ENCODE results near the gene SORCS2.

SORCS2 gene

GRCh38 chr4:7777017-7777710, 584.8 kb downstream of the SORCS2 start:
- Histone ChIP-seq H3K4me3 (ENCODE audit: low read length) (no peak overlapping the region), H3K79me2 (ENCODE audit: low read length) (no peaks in the 10 kb centered on the region), H3K27ac (ENCODE audit: low read length) (no peak overlapping the region), H3K9ac (ENCODE audit: low read length) (no peak overlapping the region), H3K9me3 (ENCODE audit: insufficient read depth, low read length) (no peaks in the 10 kb centered on the region), H3K27me3 (ENCODE audit: low read depth, low read length) (0 out of 2 replicates have a peak, but pooled peaks cover 7% of the 10 kb centered on the region), H3K4me1 (ENCODE audit: low read length) (peaks cover 2% of the 10 kb centered on the region; the same call in 1 of the 2 replicates), H2AFZ (ENCODE audit: low read depth, low read length) (no peak overlapping the region), H3K4me2 (ENCODE audit: low read length) (no peak overlapping the region), H3K36me3 (replicated peaks; ENCODE audit: low read depth, low read length) (no peaks in the 10 kb centered on the region), H4K20me1 (ENCODE audit: insufficient read depth, low read length) (no peaks in the 10 kb centered on the region)
- TF ChIP-seq CTCF (IDR thresholded peaks at IDR 0.05; ENCODE audit: low read depth, low read length) (no peak), EZH2phosphoT487 (IDR thresholded peaks at IDR 0.05; ENCODE audit: low read depth) (no peak)

DNA sequence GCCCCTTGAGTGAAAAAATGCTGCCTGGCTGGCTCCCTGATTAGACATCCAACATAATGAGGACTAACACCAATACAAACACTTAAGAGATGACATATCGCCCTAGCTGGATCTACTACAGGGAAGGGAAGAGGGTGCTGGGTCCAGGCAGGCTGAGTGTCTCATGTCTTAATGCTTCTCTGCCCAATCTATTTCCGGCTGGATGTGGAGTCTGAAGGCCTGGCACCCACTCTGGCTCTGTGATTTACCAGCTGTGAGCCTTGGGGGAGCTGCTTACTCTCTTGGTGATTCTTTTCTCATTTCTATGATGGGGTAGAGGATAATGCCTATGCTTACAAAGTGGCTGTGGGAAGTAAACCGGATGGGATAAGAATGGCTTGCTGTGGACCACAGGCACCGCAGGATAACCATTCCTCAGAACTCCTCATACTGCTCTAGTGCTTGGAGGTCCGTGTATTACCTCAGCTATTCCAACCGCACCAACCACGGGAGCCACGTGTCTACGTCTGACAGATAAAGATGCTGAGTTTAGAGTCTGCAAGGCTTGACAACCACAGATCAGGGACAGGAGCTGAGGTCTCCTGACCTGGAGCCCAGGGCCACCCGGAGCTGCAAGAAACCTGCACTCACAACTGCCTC, 585.7 kb downstream of the SORCS2 start:
- Histone ChIP-seq H2AFZ (ENCODE audit: low read depth, low read length) (no peak overlapping the region), H3K9me3 (ENCODE audit: insufficient read depth, low read length) (no peaks in the 10 kb centered on the region), H4K20me1 (ENCODE audit: insufficient read depth, low read length) (no peaks in the 10 kb centered on the region), H3K9ac (ENCODE audit: low read length) (no peak overlapping the region), H3K79me2 (ENCODE audit: low read length) (no peaks in the 10 kb centered on the region), H3K27me3 (ENCODE audit: low read depth, low read length) (0 out of 2 replicates have a peak, but pooled peaks cover 7% of the 10 kb centered on the region), H3K27ac (ENCODE audit: low read length) (no peak overlapping the region), H3K4me1 (ENCODE audit: low read length) (no peaks in the 10 kb centered on the region), H3K4me2 (ENCODE audit: low read length) (no peak overlapping the region), H3K36me3 (replicated peaks; ENCODE audit: low read depth, low read length) (no peaks in the 10 kb centered on the region), H3K4me3 (ENCODE audit: low read length) (no peak overlapping the region)
- TF ChIP-seq CTCF (IDR thresholded peaks at IDR 0.05; ENCODE audit: low read depth, low read length) = no peak

- H3K27ac ChIP-seq (ENCODE audit: low read length) = no peak overlapping the region
These were observed 586.4 kb downstream of the SORCS2 start for GRCh38 chr4:7778510-7779431.

More at GRCh38 chr4:7778510-7779431, 586.4 kb downstream of the SORCS2 start:
- TF ChIP-seq CTCF (IDR thresholded peaks at IDR 0.05; ENCODE audit: low read depth, low read length) (no peak), EZH2phosphoT487 (IDR thresholded peaks at IDR 0.05; ENCODE audit: low read depth) (no peak)
- no peak overlapping the region for H3K4me3 ChIP-seq (ENCODE audit: low read length)
- no peak overlapping the region for H3K4me2 ChIP-seq (ENCODE audit: low read length)
- H3K79me2 ChIP-seq (ENCODE audit: low read length) = no peaks in the 10 kb centered on the region
- no peaks in the 10 kb centered on the region for H3K36me3 ChIP-seq (replicated peaks; ENCODE audit: low read depth, low read length)
- H3K9me3 ChIP-seq (ENCODE audit: insufficient read depth, low read length) = no peaks in the 10 kb centered on the region
- 0 out of 2 replicates have a peak, but pooled peaks cover 7% of the 10 kb centered on the region for H3K27me3 ChIP-seq (ENCODE audit: low read depth, low read length)
- H3K4me1 ChIP-seq (ENCODE audit: low read length) = no peaks in the 10 kb centered on the region
- H4K20me1 ChIP-seq (ENCODE audit: insufficient read depth, low read length) = no peaks in the 10 kb centered on the region
- no peak overlapping the region for H2AFZ ChIP-seq (ENCODE audit: low read depth, low read length)
- no peak overlapping the region for H3K9ac ChIP-seq (ENCODE audit: low read length)
